Nephron (organoid): ENCODE measurements around the gene MEI1.

Source experiments
- H3K27ac Mint-ChIP-seq, 3 experiments: 2 replicates each; pipeline ENCODE4 v1.8.0; 2020; ENCODE audit warnings: mixed read lengths in 3 of 3, mild to moderate bottlenecking in 2 of 3, moderate library complexity in 1 of 3
- H3K27me3 Mint-ChIP-seq: 2 replicates; pipeline ENCODE4 v1.8.0; 2021; ENCODE audit warnings: low read depth, mild to moderate bottlenecking, moderate library complexity, mixed read lengths
- H3K36me3 Mint-ChIP-seq: 2 replicates; pipeline ENCODE4 v1.8.0; 2020; ENCODE audit warnings: low read depth, mixed read lengths
- H3K4me1 Mint-ChIP-seq: 2 replicates; pipeline ENCODE4 v1.8.0; 2020; ENCODE audit warnings: mixed read lengths
- H3K4me3 Mint-ChIP-seq, 3 experiments: 2 replicates each; pipeline ENCODE4 v1.8.0; 2020; ENCODE audit warnings: mild to moderate bottlenecking in 3 of 3, mixed read lengths in 3 of 3, moderate library complexity in 2 of 3
- H3K9me3 Mint-ChIP-seq: 2 replicates; pipeline ENCODE4 v1.8.0; 2020; ENCODE audit warnings: mixed read lengths
- TF ChIP-seq, protein P1 (sequence below), 3 experiments: fragments of 200-600 bp; sonication (generic); IDR thresholded peaks; one replicate each; pipeline ENCODE4 v1.5.0; 2021; ENCODE audit warnings: antibody characterized with exemption in 3 of 3; ENCODE audit not compliant: unreplicated experiment in 3 of 3

Gene MEI1

DNA sequence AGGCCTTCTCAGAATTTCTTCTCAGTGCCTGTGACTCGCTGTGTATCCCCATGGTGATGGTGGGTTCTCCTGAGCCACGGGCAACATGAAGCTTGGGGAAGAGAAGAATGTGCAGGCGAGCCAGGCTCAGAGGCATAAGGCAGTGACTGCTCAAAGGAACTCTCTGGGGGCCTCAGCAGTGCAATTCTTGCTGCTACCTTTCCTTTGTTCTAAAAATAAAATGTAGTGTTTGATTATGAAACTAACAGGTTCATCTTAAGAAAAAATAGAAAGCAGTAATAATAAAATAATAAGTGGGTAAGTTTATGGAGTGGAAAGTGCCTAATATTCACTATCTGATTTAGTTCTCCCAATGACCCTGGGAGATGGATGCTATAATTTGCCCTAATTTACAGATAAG, 46.7 kb downstream of the MEI1 start:
- TF ChIP-seq, protein P1, sequence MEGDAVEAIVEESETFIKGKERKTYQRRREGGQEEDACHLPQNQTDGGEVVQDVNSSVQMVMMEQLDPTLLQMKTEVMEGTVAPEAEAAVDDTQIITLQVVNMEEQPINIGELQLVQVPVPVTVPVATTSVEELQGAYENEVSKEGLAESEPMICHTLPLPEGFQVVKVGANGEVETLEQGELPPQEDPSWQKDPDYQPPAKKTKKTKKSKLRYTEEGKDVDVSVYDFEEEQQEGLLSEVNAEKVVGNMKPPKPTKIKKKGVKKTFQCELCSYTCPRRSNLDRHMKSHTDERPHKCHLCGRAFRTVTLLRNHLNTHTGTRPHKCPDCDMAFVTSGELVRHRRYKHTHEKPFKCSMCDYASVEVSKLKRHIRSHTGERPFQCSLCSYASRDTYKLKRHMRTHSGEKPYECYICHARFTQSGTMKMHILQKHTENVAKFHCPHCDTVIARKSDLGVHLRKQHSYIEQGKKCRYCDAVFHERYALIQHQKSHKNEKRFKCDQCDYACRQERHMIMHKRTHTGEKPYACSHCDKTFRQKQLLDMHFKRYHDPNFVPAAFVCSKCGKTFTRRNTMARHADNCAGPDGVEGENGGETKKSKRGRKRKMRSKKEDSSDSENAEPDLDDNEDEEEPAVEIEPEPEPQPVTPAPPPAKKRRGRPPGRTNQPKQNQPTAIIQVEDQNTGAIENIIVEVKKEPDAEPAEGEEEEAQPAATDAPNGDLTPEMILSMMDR (IDR thresholded peaks at IDR 0.05; ENCODE audit: unreplicated experiment in 3 of 3), result no peak
- peaks cover 36% of the 10 kb centered on the region for H3K27me3 Mint-ChIP-seq
- H3K36me3 Mint-ChIP-seq, result no peaks in the 10 kb centered on the region
- no peaks in the 10 kb centered on the region for H3K4me1 Mint-ChIP-seq
- H3K4me3 Mint-ChIP-seq, result no peak overlapping the region
- no peak overlapping the region for H3K27ac Mint-ChIP-seq
- H3K9me3 Mint-ChIP-seq, result no peaks in the 10 kb centered on the region

DNA sequence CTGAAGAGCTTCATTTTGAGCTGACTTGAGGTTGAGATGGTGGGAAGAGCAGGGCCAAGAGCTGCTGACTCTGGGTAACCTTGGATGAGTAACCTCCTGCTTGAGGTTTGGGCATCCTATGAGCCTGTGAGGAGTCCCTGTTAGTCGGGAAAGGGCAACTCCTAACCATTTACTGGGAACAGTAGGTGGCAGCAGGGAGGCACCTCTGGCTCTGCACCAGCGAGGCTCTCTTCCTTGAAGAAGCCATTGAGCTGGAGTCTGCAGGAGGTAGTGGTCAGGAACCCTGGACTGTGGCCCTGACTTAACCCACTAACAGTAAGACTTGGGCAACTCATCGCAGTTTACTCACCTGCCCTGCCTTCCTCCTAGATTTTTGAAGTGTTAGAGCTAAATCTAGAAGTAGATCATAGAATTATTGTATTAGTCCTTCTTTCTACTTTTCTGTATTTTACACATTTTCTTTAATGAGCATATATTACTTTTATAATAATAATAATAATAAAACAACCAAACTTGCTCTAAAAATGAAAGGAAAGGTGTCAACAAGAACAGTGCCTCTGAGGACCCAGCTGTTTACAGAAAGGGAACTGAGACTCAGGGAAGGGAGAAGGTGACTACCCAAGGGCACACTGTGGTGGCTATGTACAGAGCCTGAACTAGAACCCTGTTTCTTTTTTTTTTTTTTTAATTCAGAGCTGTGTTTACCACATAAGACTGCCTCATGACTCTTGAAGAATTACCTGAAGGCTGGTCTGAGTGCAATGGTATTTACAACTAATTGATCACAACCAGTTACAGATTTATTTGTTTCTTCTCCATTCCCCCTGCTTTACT, 47.5 kb downstream of the MEI1 start:
- TF ChIP-seq, protein P1 (IDR thresholded peaks at IDR 0.05; ENCODE audit: unreplicated experiment in 3 of 3), result peak; percentile 60 to 71 (median 68)
- Mint-ChIP-seq H3K4me3 (no peak overlapping the region), H3K36me3 (no peaks in the 10 kb centered on the region), H3K9me3 (no peaks in the 10 kb centered on the region), H3K27ac (no peak overlapping the region), H3K27me3 (peaks cover 33% of the 10 kb centered on the region), H3K4me1 (no peaks in the 10 kb centered on the region)

DNA sequence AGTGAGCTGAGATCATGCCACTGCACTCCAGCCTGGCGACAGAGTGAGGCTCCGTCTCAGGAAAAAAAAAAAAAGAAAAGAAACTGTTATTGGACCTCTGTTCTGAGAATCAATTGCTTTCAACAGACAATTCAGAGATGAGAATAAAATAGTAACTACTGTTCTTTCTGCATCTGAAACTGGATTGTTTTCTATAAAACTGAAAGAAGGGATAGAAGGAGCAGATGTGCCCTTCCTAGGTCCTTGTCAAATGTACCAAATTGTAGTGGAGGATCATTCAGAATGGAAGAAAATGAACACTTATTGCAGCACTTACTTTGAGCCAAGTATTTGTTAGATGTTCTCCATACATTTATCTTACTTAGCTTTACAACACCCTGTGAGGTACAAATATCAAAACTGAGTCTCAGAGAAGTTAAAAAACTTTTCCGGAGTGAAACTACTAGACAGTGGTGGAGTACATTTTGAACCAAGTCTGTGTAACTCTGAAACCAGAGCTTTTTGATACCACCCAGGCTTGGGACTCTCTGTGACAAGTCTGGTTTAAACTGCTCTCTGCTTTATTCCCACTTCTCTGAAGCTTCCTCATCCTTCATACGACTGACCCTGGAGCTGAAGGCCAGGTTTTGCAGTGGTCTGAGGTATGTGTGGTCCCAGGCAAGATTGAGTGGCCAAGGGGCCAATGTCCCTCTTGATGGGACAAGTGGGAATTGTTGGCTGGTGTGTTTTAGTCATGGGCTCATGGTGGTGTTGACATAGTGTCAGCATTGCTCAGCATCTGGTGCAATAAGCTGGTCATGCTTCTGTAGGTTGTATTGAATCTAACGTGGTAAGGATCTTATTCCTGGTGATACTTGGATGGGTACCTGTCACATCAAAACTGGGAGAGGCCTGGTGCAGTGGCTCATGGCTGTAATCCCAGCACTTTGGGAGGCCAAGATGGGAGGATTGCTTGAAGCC, 53.0 kb downstream of the MEI1 start:
- Mint-ChIP-seq H3K36me3 (no peaks in the 10 kb centered on the region), H3K4me1 (no peaks in the 10 kb centered on the region), H3K27ac (no peak overlapping the region), H3K27me3 (peaks cover 15% of the 10 kb centered on the region), H3K9me3 (no peaks in the 10 kb centered on the region), H3K4me3 (no peak overlapping the region)
- TF ChIP-seq, protein P1 (IDR thresholded peaks at IDR 0.05; ENCODE audit: unreplicated experiment in 3 of 3), result no peak

DNA sequence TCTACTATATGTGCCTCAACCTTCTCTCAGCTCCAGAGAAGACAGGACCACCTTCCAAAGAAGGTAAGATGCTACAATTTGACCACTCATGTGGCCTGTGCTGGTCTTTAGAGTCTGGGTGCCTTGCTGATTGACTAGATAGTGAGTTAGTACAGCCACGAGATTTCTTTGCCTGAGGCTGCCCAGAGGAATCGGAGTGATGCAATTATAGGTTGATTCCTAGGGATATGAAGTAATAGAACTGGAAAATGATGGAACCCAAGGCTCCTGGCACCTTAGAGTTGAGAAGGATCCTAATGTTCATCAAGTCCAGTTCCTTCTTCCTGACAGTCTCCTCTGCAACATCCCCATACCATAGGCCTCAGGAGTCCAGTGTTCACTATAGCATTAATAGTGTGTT, 54.7 kb downstream of the MEI1 start:
- TF ChIP-seq, protein P1 (IDR thresholded peaks at IDR 0.05; ENCODE audit: unreplicated experiment in 3 of 3), result no peak
- Mint-ChIP-seq H3K27me3 (peaks cover 15% of the 10 kb centered on the region), H3K4me1 (no peaks in the 10 kb centered on the region), H3K4me3 (no peak overlapping the region), H3K36me3 (no peaks in the 10 kb centered on the region), H3K9me3 (no peaks in the 10 kb centered on the region), H3K27ac (no peak overlapping the region)

DNA sequence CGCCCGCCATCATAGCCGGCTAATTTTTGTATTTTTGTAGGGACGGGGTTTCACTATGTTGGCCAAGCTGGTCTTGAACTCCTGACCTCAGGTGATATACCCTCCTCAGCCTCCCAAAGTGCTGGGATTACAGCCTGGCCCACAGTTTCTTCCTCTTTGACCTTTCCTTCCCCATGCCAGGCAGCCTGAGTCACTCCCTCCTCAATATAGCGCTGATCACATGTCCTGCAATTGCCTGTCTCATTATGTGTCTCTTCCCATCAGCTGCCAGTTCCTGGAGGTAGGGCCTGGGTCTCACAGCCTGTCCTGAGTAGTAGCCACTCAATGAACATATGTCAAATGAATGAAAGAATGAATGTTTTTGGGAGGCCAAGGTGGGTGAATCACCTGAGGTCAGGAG, 58.2 kb downstream of the MEI1 start:
- TF ChIP-seq, protein P1 (IDR thresholded peaks at IDR 0.05; ENCODE audit: unreplicated experiment in 3 of 3), result no peak
- no peak overlapping the region for H3K4me3 Mint-ChIP-seq
- no peaks in the 10 kb centered on the region for H3K36me3 Mint-ChIP-seq
- H3K4me1 Mint-ChIP-seq, result no peaks in the 10 kb centered on the region
- H3K9me3 Mint-ChIP-seq, result no peaks in the 10 kb centered on the region
- H3K27ac Mint-ChIP-seq, result no peak overlapping the region
- H3K27me3 Mint-ChIP-seq, result peaks cover 3% of the 10 kb centered on the region
